Stimulated activated CD4-positive, alpha-beta T cell treated with anti-CD3 and anti-CD28 coated beads, Interleukin-2, amount 100 ng/mL, for 4 hours (primary cell): ENCODE data around the gene KRT6C.
"Not testable (repeated sequence)": the region's sequence is repeated elsewhere in the genome, so short reads cannot be mapped to it uniquely, and the experiment has no call there.

Experiments
- DNase-seq: peaks from one replicate; pipeline ENCODE4 v3.0.0-alpha.2; 2020; ENCODE audit warnings: low read depth

The KRT6C gene

GRCh38 chr12:52473768-52474167 lies at the start of gene KRT6C:
Gene KRT6C, minus strand, starts transcription at chr12:52473805. Its CDS starts 68 bp downstream, at chr12:52473737.
- DNase-seq = no peak

- DNase-seq = no peak
Observed at GRCh38 chr12:52522346-52523011, 48.9 kb upstream of the KRT6C start.

GRCh38 chr12:52521568-52522266 lies 48.1 kb upstream of the KRT6C start:
- no peak for DNase-seq

GRCh38 chr12:52521175-52521567 lies 47.6 kb upstream of the KRT6C start:
- DNase-seq = no peak

- no peak for DNase-seq
Observed at GRCh38 chr12:52519826-52520662, 46.4 kb upstream of the KRT6C start, which contains the start of gene KRT5. Gene KRT5, minus strand, starts transcription at chr12:52520394. Its CDS starts 98 bp downstream, at chr12:52520296.

GRCh38 chr12:52519387-52519703 lies 45.7 kb upstream of the KRT6C start:
- DNase-seq = no peak

- DNase-seq = no peak
Observed at GRCh38 chr12:52518574-52519386, 45.2 kb upstream of the KRT6C start.

GRCh38 chr12:52517888-52518287 lies 44.3 kb upstream of the KRT6C start:
- DNase-seq = no peak

GRCh38 chr12:52517005-52517835 lies 43.6 kb upstream of the KRT6C start:
- DNase-seq = no peak

- no peak for DNase-seq
Observed at GRCh38 chr12:52515927-52516831, 42.6 kb upstream of the KRT6C start.

- no peak for DNase-seq
Observed at GRCh38 chr12:52515319-52515646, 41.7 kb upstream of the KRT6C start.

- DNase-seq = no peak
Observed at GRCh38 chr12:52514471-52515318, 41.1 kb upstream of the KRT6C start.

GRCh38 chr12:52513736-52514135 lies 40.1 kb upstream of the KRT6C start:
- no peak for DNase-seq

GRCh38 chr12:52508211-52508610 lies 34.6 kb upstream of the KRT6C start:
- no peak for DNase-seq

GRCh38 chr12:52506858-52507715 lies 33.5 kb upstream of the KRT6C start:
- no peak for DNase-seq

GRCh38 chr12:52502877-52503276 lies 29.3 kb upstream of the KRT6C start:
- DNase-seq = no peak

GRCh38 chr12:52501490-52501889 lies 27.9 kb upstream of the KRT6C start:
- no peak for DNase-seq

- DNase-seq = not testable (repeated sequence)
Observed at GRCh38 chr12:52500574-52500973, 27.0 kb upstream of the KRT6C start.
